Measurements from ENCODE around the gene EVX2.

The EVX2 gene

DNA sequence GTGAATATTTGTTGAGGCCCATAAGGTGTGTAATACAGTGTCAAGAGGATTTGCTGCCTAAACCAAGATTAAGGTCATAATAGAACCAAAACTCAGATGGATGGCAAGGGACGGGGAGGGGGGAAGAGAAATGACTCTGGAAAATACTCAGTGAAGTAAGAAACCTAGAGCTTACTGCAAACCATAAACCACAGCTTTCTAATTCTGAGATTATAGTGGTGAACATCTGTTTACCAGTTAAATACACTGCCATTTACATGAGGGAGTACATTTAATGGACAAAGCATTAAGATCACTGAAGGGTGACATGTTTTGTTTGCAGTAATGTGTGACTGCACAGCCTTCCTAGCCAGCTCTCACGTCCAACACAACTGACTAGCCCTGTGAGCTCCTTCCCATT is 19.8 kb downstream of the EVX2 start:
- H3K27ac Mint-ChIP-seq, result no peak overlapping the region
- H3K9me3 Mint-ChIP-seq, result no peaks in the 10 kb centered on the region
- H3K4me1 Mint-ChIP-seq (ENCODE audit: low read depth), result peaks cover 3% of the 10 kb centered on the region
- H3K36me3 Mint-ChIP-seq (ENCODE audit: low read depth), result no peaks in the 10 kb centered on the region
- H3K4me3 Mint-ChIP-seq, result no peak overlapping the region
- H3K27me3 Mint-ChIP-seq (ENCODE audit: low read depth), result peaks cover 69% of the 10 kb centered on the region

DNA sequence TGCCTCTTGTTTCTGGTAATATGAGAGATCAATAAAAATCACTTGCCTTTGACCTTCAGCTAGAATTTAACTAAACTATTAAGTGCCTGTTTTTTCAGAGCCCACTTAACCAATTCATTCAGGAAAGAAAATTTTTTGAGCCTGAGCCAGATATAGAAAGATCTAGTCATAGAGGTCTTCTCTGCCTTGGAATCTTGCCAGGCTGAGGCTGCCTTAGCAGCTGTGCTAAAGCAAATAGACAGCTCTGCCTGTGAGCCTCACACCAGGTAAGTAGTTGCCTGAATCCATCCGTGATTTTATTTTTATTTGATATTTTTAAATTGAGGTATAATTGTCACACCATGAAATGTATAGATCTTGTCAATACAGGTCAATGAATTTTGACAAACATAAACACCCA is 27.4 kb downstream of the EVX2 start:
- H3K4me1 Mint-ChIP-seq (ENCODE audit: low read depth), result no peaks in the 10 kb centered on the region
- no peaks in the 10 kb centered on the region for H3K9me3 Mint-ChIP-seq
- H3K36me3 Mint-ChIP-seq (ENCODE audit: low read depth), result no peaks in the 10 kb centered on the region
- H3K27ac Mint-ChIP-seq, result no peak overlapping the region
- no peak overlapping the region for H3K4me3 Mint-ChIP-seq
- H3K27me3 Mint-ChIP-seq (ENCODE audit: low read depth), result peaks cover 31% of the 10 kb centered on the region

DNA sequence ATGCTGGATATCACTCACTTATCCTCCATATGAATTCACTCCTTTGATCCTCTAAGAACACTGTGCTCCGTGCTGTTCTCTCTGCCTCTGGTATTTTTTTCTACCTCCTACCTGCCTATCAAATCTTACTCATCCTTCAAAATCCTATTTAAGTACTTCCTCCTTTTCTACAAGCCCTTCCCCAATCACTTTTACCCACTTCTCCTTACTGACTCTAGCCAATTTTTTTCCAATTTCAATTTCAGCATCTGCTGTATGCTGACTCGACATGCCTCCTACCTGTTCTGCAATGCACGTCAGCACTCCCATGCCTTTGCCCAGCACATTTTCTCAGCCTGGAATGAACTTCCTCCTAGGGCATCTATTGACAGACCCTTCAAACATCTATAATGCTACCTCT is 44.4 kb downstream of the EVX2 start:
- no peaks in the 10 kb centered on the region for H3K36me3 Mint-ChIP-seq (ENCODE audit: low read depth)
- peaks cover 20% of the 10 kb centered on the region for H3K27me3 Mint-ChIP-seq (ENCODE audit: low read depth)
- H3K9me3 Mint-ChIP-seq, result no peaks in the 10 kb centered on the region
- H3K27ac Mint-ChIP-seq, result no peak overlapping the region
- no peaks in the 10 kb centered on the region for H3K4me1 Mint-ChIP-seq (ENCODE audit: low read depth)
- H3K4me3 Mint-ChIP-seq, result no peak overlapping the region

DNA sequence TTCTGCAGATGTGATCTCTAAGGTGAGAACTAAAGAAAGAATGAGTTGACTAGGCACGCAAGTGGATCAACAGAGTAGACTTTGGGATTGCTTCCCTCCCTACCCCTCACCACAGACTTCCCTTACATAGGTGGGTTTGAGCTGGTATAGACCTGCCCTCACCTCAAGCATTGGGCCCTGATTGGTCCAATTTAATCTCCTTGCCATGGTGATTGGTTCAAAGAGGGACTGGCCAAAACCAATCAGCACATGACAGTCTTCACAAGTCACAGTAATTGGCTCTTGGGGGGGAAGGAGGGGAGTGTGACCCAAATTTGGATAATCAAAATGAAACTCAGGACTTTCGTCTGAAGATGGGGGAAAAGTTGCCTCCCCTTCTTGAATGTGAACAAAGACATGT is 45.1 kb downstream of the EVX2 start:
- Mint-ChIP-seq H3K4me1 (ENCODE audit: low read depth) (no peaks in the 10 kb centered on the region), H3K27ac (no peak overlapping the region), H3K4me3 (no peak overlapping the region), H3K27me3 (ENCODE audit: low read depth) (peaks cover 20% of the 10 kb centered on the region), H3K9me3 (no peaks in the 10 kb centered on the region), H3K36me3 (ENCODE audit: low read depth) (no peaks in the 10 kb centered on the region)

DNA sequence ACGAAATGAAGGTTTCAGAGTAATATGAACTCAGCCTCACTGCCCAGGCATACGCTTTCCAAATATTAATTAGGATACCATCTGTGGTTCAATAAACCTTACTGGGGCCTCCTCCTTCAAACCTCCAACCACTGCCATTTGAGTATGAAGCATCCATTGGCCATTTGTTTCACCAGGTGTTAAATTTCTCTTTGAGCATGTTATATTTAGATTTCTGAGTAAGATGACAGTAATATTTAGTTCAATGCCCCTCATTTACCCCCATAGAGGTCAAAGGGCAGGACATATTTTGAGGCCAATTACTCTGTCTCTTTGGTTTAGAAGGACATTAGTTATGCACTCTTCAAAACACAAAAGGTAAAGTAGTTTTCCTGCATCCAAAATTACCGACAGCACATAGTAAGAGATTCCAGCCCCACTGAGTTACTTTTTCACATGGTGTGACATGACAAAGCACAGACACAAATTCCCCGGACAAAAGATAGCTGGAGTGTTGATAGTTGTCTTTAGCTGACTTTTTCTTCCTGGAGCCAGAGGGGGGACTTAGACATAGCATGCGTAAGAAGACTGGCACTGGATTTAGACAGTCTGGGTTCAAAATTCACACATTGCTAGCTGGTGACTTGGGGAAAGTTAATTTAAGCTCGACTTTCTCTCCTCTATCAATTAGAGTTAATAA is 48.6 kb downstream of the EVX2 start:
- Mint-ChIP-seq H3K4me3 (no peak overlapping the region), H3K36me3 (ENCODE audit: low read depth) (no peaks in the 10 kb centered on the region), H3K9me3 (no peaks in the 10 kb centered on the region), H3K27me3 (ENCODE audit: low read depth) (peaks cover 18% of the 10 kb centered on the region), H3K4me1 (ENCODE audit: low read depth) (no peaks in the 10 kb centered on the region), H3K27ac (no peak overlapping the region)

DNA sequence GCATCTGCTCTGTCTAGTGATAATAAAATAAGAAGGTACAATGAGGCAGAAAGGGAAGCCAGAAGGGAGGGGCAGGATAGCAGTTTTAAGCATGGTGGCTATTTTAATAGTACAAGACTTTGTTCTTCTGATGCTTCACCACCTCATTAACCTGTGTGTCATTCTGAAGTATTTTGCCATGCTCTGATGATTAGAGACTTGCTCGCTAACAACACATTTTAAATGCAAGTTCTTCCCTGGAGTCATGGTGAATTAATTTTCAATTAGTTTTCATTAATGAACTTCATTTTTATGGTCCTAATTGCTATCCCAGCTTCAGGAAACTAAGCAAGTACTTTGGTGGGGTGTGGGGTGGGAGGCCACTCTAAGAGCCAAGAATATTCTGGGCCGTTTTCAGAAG is 56.0 kb downstream of the EVX2 start:
- Mint-ChIP-seq H3K27ac (no peak overlapping the region), H3K9me3 (no peaks in the 10 kb centered on the region), H3K36me3 (ENCODE audit: low read depth) (no peaks in the 10 kb centered on the region), H3K4me1 (ENCODE audit: low read depth) (no peaks in the 10 kb centered on the region), H3K27me3 (ENCODE audit: low read depth) (peaks cover 32% of the 10 kb centered on the region), H3K4me3 (no peak overlapping the region)
